Left forelimb (tissue), 1 donor: ENCODE measurements around the gene GOLGA8K.
"Not testable (repeated sequence)": the region's sequence is repeated elsewhere in the genome, so short reads cannot be mapped to it uniquely, and the experiment has no call there.

Experiments
- DNase-seq: peaks from one replicate; pipeline ENCODE4 v3.0.0-alpha.2; 2018; ENCODE audit warnings: low spot score

The GOLGA8K gene

GRCh38 chr15:32352748-32353147, 50.3 kb downstream of the GOLGA8K start:
- not testable (repeated sequence) for DNase-seq

- DNase-seq, result not testable (repeated sequence)
Measured at GRCh38 chr15:32350563-32351220, 52.4 kb downstream of the GOLGA8K start.

- not testable (repeated sequence) for DNase-seq
Measured at GRCh38 chr15:32347037-32347436, 56.1 kb downstream of the GOLGA8K start.

- DNase-seq, result not testable (repeated sequence)
Measured at GRCh38 chr15:32345978-32346547, 57.0 kb downstream of the GOLGA8K start.

GRCh38 chr15:32343921-32344320, 59.2 kb downstream of the GOLGA8K start:
- peak; percentile 20 for DNase-seq
